Ishikawa (cell line): ENCODE data around the gene LARGE2.

Source experiments
- CEBPB ChIP-seq: IDR thresholded peaks from 2 replicates; pipeline ENCODE4 v1.6.1; 2012
- EP300 ChIP-seq: IDR thresholded peaks from 2 replicates; pipeline ENCODE4 v1.6.1; 2012; ENCODE audit warnings: borderline replicate concordance
- RAD21 ChIP-seq: IDR thresholded peaks from 2 replicates; pipeline ENCODE4 v1.6.1; 2012; ENCODE audit warnings: low read depth
- TAF1 ChIP-seq: IDR thresholded peaks from 2 replicates; pipeline ENCODE4 v1.6.1; 2012; ENCODE audit warnings: low read depth, mild to moderate bottlenecking
- TCF12 ChIP-seq: IDR thresholded peaks from 2 replicates; pipeline ENCODE4 v1.6.1; 2012; ENCODE audit warnings: low read depth
- YY1 ChIP-seq: IDR thresholded peaks from 2 replicates; pipeline ENCODE4 v1.6.1; 2012; ENCODE audit warnings: low read depth
- TF ChIP-seq, protein P1 (sequence below): IDR thresholded peaks from 2 replicates; pipeline ENCODE4 v1.6.1; 2012; ENCODE audit warnings: low read depth, mild to moderate bottlenecking
- TF ChIP-seq, protein P2 (sequence below): IDR thresholded peaks from 2 replicates; pipeline ENCODE4 v1.6.1; 2012
- TF ChIP-seq, protein P3 (sequence below): IDR thresholded peaks from 2 replicates; pipeline ENCODE4 v1.6.1; 2012

DNA sequence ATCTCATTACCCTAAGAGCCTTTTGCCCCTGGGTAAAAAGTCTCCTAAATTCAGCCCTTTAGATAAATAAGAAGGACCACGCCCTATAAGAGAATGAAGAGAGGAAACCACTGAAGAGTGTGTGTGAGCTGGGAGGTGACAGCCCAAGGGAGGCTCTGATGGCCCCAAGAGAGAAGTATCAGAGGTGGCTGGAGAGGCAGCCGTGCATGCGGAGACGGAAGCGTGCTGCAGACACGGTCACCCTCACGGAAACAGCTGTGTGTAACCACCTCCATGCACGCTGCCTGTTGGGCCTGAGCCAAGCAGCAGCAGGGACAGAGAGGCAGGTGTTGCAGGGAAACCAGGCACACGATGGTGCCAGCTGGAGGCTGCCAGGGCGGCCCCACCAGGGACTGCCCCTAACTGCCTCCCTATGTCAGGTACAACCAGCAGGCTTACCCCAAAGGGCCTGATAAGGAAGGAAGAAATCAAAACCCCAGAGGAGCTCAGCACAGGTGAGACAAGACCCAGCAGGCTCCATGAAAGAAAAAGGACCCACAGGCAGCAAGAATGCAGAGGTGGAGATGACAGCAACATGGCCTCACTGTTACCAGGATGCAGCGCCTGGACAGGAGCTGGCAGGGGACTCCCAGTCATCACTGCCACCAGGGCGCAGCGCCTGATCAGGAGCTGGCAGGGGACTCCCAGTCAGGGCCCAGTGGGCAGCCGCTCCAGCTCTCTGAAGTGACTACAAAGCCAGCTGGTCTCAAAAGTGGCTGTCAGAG, 7.8 kb downstream of the LARGE2 start:
- TF ChIP-seq, protein P1, sequence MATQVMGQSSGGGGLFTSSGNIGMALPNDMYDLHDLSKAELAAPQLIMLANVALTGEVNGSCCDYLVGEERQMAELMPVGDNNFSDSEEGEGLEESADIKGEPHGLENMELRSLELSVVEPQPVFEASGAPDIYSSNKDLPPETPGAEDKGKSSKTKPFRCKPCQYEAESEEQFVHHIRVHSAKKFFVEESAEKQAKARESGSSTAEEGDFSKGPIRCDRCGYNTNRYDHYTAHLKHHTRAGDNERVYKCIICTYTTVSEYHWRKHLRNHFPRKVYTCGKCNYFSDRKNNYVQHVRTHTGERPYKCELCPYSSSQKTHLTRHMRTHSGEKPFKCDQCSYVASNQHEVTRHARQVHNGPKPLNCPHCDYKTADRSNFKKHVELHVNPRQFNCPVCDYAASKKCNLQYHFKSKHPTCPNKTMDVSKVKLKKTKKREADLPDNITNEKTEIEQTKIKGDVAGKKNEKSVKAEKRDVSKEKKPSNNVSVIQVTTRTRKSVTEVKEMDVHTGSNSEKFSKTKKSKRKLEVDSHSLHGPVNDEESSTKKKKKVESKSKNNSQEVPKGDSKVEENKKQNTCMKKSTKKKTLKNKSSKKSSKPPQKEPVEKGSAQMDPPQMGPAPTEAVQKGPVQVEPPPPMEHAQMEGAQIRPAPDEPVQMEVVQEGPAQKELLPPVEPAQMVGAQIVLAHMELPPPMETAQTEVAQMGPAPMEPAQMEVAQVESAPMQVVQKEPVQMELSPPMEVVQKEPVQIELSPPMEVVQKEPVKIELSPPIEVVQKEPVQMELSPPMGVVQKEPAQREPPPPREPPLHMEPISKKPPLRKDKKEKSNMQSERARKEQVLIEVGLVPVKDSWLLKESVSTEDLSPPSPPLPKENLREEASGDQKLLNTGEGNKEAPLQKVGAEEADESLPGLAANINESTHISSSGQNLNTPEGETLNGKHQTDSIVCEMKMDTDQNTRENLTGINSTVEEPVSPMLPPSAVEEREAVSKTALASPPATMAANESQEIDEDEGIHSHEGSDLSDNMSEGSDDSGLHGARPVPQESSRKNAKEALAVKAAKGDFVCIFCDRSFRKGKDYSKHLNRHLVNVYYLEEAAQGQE, result no peak
- TF ChIP-seq, protein P2, sequence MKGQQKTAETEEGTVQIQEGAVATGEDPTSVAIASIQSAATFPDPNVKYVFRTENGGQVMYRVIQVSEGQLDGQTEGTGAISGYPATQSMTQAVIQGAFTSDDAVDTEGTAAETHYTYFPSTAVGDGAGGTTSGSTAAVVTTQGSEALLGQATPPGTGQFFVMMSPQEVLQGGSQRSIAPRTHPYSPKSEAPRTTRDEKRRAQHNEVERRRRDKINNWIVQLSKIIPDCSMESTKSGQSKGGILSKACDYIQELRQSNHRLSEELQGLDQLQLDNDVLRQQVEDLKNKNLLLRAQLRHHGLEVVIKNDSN, result no peak
- TF ChIP-seq EP300 (no peak), YY1 (no peak), TAF1 (no peak), RAD21 (no peak), CEBPB (no peak), TCF12 (no peak)
- TF ChIP-seq, protein P3, sequence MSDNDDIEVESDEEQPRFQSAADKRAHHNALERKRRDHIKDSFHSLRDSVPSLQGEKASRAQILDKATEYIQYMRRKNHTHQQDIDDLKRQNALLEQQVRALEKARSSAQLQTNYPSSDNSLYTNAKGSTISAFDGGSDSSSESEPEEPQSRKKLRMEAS, result no peak
